ENCODE data around the gene COL6A1.

Gene COL6A1

DNA sequence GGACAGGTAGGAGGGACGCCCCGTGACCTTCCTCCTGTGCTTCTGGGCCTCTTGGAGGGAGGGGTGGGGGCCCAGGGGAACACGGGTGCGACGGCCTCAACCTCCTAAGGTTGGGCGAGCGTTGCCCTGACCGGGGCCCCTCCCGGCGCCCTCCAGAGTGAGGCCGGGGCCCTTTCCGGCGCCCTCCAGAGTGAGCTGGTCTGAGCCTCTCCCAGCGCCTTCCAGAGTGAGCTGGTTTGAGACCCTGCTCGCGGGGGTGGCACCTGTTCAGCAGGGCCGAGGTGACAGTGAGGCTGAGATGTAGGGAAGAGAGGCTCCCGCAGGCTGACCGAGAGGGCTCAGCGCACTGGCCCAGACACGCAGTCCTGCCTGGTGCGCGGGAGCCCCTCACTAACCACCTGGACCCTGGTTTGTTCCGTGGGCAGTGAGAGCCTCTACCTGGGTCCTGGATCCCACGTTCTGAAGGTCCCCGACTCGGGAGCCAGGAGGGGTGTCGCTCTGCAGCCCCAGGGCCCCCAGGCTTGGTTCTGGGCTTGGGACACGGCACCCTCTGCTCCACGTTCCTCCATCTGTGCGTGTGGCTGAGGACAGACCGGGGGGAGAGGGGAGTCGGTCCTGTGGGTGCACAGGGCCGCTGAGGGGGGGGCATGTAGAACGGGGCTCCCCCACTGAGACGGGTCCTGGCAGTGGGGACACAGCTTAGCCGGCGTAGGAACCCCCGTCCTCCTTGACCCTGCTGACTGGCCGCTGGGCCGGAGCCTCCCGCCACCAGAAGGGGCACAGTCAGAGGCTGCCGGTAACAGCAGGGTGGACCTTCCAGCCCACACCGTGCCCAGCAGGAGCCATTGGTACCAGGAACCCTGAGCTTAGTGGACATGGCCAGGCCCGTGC lies 1.4 kb downstream of the COL6A1 start:
- no peak for DNase-seq

DNA sequence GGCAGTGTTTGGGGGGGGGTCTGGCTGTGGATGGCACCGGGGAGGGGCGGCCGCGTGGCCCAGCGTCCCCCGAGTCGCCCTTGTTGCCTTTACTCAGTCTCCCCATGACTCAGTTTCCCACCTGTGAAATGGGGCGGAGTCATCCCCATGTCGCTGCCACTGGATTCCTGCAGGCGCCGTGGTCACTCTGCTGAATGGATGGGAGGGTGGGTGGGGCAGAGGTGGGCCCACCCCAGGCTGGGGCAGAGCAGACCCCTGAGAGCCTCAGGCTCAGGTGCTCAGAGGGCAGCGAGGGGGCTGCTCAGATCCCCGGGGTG lies 2.0 kb downstream of the COL6A1 start:
- no peak for DNase-seq

DNA sequence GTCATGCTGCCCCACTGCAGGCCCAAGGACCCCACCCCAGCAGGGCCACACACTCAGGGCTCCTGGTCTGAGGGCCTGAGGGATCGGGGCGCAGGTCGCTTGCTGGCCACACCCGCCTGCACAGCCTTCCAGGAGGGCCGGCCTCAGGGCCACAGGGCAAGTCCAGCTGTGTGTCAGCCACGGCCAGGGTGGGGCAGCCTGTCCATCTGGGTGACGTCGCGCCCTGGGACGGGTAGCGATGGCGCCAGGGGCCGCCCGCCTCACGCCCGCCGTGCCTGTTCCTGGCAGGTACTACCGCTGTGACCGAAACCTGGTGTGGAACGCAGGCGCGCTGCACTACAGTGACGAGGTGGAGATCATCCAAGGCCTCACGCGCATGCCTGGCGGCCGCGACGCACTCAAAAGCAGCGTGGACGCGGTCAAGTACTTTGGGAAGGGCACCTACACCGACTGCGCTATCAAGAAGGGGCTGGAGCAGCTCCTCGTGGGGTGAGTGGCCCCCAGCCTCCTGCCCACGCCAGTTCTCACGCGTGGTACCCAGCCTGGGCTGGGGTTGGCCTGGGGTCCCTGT lies 2.5 kb downstream of the COL6A1 start:
- no peak for DNase-seq

DNA sequence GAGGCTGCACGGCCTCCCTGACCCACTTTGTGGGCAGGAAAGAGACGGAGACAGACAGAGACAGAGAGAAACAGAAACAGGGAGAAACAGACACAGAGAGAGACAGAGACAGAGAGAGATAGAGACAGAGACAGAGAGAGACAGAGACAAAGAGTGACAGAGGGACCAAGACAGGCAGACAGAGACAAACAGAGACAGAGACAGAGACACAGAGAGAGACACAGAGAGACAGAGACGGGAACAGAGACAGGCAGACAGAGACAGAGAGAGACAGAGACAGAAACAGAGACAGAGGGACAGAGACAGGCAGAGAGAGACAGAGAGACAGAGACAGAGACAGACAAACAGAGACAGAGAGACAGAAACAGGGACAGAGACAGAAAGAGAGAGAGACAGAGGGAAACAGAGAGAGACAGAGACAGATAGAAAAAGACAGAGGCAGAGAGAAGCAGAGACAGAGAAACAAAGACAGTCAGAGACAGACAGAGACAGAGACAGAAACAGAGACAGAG lies 3.1 kb downstream of the COL6A1 start:
- DNase-seq = no peak

DNA sequence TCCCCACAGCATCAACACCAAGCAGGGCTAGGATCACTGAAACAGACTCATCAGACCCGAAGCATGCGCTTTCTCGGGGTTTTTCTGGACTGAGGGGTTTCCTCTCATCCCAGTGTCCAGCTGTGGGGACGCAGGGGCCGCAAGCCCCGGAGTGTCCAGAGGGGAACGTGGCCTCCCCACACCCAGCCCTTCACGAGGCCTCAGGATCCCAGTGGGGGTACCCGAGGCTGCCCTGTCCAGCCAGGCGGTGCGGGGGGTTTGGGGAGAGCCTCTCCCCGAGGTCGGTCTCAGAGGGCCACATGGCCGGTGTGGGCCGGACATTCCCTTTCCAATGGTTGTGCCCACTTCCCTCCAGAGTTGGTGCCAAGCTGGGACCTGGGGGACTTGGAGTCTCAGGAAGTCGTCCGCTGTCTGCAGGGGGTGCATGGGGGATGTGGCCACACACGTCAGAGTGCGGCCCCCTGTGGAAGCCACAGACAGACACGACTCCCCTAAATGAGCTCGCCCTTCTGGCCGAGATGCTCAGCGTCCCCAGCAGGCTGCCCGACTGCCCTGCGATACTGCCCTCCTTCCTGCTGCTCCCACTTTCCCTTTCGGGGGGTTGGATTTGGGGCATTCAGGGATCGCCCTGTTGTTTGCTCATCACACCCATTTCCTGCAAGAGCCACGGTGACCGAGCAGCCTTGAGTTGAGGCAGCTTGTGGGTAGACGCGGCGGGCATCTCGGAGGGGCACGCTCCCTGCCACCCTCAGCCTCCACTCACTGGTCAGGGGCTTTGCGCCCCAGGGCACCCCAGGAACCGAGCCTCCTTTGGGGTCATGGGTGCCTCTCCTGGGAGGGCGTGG lies 4.1 kb downstream of the COL6A1 start:
- DNase-seq = no peak

DNA sequence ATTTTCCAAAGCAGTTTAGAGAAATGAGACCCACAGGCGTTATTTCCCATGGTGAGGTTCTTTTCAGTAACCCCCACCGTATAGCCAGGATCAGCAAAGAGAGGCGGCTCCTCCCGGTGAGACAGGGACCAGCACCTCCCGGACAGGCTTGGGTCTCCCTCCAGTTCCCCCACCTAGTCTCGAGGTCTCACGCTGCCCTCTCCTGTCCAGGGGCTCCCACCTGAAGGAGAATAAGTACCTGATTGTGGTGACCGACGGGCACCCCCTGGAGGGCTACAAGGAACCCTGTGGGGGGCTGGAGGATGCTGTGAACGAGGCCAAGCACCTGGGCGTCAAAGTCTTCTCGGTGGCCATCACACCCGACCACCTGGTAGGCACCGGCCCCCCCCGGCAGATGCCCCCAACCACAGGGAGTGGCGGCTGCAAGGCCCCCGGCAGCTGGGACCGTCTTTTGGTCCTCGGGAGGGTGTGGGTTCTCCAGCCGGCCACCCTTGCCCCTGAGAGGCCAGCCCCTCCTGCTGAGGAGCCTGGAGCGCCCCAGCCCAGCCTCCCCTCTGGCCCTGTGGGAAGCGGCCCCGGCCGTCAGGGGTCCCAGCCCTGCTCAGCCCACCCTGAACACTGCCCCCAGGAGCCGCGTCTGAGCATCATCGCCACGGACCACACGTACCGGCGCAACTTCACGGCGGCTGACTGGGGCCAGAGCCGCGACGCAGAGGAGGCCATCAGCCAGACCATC lies 4.9 kb downstream of the COL6A1 start:
- DNase-seq = no peak

DNA sequence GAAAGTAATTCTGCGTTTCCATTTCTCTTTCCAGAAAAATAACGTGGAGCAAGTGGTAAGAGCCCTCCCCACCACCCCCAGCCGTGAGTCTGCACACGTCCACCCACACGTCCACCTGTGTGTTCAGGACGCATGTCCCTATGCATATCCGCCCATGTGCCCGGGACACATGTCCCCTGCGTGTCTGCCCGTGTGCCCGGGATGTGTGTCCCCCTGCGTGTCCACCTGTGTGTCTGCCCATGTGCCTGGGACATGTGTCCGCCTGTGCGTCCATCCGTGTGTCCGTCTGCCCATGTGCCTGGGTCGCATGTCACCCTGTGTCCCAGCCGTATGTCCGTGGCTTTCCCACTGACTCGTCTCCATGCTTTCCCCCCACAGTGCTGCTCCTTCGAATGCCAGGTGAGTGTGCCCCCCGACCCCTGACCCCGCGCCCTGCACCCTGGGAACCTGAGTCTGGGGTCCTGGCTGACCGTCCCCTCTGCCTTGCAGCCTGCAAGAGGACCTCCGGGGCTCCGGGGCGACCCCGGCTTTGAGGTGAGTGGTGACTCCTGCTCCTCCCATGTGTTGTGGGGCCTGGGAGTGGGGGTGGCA lies 5.6 kb downstream of the COL6A1 start:
- no peak for DNase-seq

DNA sequence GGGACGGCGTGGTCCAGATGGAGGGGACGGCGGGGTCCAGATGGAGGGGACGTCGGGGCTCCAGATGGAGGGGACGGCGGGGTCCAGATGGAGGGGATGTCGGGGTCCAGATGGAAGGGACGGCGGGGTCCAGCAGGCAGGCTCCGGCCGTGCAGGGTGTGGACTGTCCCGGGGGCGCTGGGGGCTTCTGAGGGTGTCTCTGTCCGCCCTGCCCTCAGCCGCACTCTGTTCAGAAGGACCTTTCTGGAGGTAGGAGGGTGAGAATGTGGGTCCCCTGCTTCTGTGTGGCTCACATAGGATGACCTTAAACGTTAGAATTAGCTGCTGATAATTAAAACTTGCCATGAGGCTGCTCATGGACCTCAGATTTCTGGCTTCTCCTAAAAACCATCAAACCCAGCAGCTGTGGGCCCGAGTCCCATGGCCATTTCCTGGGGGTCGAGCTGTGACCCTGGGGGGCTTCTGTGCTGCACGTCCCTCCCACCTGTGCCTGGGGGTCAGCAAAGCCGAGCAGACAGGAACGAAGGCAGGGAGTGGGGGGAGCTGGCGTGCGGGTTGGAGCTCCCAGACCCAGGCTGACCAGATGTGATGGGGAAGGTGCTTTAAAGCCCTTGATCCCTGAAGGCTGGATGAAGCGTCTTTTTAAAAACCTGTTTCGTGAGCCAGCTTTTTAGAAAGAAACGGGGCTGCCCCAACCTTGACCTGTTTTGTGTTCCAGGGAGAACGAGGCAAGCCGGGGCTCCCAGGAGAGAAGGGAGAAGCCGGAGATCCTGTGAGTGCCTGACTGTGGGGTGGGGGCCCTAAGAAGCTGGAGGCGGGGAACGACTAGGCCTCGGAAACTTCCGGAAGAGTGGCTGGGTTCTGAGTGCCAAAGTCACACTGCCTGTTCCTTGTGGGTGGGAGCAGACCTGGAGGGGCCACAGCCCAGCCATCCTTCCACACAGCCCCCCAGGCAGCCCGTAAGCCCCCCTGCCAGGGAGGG lies 7.1 kb downstream of the COL6A1 start:
- DNase-seq = no peak

DNA sequence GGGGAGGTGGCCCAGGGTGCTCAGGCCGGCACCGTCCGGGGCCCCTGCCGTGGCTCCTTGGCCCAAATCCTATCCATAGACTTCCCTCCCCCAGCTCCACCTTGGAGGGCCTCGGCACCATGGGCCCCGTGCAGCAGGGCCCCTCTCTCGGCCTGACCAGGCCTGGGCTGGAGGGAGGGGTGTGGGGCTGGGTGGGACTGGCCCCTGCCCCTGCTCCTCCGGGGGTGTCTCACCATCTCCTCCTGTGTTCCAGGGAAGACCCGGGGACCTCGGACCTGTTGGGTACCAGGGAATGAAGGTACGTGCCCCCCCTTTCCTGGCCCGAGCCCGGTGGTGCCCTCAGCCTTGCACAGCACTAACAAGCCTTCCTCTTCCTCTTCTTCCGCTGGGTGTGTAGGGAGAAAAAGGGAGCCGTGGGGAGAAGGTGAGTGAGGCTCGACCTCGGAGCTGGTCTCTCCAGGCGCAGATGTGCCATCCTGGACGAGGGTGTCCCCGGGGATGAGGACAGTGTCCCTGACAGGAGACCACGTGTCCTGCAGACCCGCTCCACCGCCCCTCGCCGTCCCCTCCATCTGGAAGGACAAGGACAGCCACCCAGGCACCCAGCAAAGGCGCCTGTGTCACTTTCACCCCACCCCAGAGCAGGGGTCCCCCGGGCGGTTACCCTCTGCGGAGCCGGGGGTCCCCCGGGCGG lies 7.9 kb downstream of the COL6A1 start:
- DNase-seq = no peak

DNA sequence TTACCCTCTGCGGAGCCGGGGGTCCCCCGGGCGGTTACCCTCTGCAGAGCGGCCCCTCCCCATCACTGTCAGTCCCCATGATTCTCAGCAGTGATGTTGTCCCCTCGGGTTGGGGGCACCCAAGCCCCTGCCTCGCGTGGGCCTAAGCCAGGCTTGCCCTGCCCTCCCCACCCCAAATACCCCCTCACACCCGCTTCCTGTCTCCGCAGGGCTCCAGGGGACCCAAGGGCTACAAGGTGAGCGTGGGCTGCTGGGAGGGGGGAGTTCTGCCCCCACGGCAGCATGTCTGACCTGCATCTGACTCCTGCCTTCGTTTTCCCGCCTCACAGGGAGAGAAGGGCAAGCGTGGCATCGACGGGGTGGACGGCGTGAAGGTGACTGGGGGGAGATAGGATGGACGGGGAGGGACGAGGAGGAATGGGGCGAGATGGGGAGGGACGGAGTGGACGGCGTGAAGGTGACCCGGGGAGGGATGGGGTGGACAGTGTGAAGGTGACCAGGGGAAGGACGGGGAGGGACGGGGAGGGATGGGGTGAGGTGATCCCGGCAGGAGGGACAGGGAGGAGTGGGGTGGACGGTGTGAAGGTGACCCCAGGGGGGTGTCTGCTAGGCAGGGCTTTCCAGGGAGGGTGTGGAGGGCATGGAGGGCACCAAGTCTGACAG lies 8.6 kb downstream of the COL6A1 start:
- DNase-seq = no peak

DNA sequence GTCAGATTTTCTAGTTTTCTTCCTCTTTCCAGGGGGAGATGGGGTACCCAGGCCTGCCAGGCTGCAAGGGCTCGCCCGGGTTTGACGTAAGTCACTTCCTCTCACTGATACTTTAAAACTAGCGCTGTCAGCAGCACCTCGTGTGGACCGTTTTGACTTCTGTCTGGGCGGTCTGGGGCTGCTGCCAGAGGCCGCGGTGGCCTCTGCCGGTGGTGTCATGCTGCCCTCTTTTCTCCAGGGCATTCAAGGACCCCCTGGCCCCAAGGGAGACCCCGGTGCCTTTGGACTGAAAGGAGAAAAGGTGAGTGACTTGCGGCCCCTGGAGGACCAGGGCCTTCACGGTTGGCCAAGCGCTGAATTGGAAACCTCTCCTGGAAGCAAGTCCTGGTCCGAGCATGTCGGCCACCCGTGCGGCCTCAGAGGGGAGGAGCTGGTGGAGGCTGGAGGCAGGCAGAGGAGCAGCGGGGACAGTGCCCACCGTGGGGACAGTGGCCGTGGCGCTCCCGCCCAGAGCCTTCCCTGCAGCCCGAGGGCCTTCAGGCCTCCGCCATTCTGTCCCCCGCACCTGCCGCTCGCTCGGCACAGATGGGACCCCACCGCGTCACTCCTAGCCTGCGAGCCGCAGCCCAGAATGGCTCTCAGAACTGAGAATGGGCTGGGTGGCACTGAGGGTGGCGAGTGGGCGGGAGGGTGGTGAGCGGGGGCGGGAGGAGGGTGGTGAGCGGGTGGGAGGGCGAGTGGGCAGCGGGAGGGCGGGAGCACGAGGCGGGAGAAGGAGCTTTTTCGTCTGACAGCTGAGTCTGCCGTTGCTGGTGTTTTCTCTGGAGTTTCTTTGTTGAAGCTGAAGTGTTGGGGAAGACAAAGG lies 9.4 kb downstream of the COL6A1 start:
- no peak for DNase-seq

DNA sequence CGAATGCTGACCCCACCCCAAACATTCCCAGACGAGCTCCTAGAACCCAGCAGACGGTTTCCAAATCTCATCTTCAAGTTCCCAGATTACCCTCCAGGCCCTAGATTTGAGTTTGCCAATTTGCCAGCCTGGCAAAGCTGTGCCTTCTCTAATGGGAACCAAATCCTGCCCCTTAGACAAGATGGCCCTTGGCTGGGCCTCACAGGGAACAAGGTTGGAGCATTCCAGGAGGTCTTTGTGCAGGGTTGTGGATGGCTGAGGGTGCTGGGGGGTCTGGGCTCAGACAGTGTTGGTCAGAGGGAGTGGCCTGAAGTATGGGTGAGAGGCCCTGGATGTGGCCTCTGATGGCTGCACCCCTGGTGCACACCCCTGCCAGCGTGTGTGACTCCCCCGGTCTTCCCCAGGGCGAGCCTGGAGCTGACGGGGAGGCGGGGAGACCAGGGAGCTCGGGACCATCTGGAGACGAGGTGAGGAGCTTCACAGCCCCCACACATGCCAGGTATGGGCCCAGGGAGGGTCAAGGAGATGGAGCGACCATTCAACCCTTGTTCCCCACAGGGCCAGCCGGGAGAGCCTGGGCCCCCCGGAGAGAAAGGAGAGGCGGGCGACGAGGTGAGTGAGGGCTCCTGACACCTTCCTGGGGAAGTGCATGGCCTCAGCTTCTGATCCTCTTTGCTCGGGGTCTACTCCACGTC lies 10.2 kb downstream of the COL6A1 start:
- no peak for DNase-seq

DNA sequence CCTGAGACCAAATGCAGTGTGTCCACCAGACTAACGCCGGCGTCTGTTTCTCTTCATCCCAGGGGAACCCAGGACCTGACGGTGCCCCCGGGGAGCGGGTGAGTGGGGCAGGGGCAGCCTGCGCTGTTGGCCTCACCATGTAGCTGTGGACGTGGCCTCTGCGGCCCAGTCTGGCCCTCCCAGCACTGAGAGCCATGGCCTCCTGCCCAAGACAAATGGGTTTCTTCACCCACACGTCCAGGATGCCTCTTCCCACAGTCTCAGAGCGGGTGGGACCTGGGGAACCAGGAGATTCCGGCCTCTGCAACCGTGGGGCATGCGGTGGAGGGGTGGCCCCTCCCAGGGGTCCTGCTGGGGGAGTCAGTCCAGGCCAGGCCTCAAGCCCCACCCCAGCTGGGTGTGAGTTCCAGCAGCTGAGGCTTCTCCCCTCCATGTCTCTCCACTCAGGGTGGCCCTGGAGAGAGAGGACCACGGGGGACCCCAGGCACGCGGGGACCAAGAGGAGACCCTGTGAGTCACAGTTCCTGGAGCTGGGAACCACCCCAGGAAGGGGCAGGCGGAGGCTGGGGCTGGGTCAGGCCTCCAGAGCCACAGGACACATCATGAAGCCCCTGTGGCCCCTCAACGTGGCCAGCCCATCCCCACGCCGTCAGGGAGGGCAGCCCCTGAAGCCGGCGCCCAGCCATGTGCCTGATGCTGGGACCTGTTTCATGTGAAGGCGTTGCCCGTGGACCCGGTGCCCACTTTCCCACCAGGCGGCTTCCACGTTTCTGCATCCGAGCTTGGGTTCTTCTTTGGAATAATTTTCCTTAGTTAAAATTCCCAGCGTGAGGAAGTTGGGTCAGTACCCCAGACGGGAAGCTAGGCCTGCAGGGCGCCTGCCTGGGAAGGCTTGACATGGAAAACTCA lies 11.0 kb downstream of the COL6A1 start:
- no peak for DNase-seq

DNA sequence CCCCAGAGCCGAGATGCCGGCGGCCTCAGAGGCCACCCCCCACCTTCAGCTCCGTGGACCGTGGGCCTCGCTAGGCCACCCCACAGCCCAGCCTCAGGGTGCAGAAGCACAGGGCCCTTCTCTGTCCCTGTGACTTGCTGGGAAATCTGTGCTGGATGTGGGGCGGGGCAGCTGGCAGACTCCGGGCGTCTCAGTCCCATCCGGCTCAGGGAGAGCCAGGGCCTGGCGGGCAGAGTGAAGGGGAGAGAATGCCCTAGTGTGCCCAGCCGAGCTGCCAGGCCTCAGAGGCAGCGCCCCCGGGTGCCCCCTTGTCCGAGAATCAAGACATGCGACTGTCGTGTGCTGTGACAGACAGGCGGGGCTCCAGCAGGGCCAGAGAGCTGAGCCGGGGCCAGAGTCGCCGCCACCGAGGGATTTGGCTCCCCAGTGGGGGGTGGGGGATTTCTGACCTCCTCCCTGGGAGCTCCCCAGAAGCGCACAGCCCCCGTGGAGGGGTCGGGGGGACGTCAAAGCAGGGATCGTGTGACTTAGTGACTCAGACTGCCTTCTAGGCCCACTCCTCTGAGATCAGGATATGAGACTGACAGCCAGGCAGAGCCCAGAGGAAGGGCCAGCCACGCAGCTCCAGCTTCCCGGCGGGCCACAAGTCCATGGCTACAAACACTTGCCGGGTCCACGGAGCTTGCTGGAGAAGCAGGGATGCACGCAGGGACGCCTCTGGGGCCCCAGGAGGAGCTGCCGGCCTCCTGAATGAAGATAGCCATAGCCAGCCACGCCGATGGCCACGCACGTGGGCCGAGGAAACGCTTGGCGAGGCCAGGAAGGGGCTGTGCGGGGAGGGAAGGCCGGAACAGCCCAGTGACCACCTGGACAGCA lies 11.9 kb downstream of the COL6A1 start:
- no peak for DNase-seq

DNA sequence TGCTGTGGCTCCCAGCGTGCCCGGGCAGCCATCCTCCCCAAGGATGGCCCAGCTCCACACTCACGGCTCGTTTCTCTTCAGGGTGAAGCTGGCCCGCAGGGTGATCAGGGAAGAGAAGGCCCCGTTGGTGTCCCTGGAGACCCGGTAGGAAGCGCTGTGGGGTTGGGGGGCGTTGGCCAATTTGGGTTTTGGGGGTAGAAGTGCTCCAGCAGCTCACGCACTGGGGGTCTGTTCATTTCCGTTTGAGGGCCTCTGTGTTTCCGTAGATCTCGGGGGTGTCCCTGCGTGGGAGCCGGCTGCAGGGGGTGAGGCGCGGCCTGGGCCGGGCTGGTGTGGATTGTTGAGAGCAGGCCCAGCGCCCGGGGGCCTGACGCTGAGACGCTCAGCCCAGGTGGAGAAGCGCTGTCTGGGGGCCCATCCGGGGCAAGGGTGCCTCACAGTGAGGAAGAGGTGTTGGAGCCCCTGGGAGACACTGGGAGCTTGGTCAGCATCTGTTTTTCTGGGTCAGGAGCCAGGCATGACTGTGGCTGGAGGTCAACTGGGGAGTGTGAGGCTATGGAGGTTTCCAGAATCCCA lies 12.6 kb downstream of the COL6A1 start:
- DNase-seq = no peak
